Astrocyte (in vitro differentiated cells and primary cell): ENCODE measurements around the gene OR1C1.

ENCODE experiments used
- EZH2 ChIP-seq: IDR thresholded peaks from 2 replicates; pipeline ENCODE4 v1.6.1; 2012; ENCODE audit warnings: mild to moderate bottlenecking, low read length, inconsistent platforms; ENCODE audit not compliant: insufficient read depth
- TF ChIP-seq, protein P1 (sequence below): IDR thresholded peaks from 2 replicates; pipeline ENCODE4 v1.5.1; 2011; ENCODE audit warnings: low read depth, mild to moderate bottlenecking, inconsistent platforms, low read length, moderate library complexity; ENCODE audit not compliant: insufficient read depth

DNA sequence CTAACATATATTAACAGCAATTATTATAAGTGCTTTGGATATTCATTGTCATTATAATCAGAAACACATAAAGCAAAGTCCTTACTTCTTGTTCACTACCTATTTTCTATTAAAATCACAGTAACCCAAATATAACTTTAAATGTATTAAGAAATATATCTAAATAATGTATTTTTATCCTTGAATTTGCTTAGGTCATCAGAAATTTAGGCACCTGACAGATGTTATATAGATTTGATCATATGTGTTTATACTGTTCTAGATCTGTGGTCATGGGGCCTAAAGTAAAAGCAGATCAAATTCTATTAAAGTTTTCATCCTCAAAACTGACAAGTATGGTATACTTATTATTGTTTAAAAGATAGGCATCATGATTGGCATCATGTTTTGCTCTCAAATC, 9.2 kb upstream of the OR1C1 start:
- TF ChIP-seq, protein P1, sequence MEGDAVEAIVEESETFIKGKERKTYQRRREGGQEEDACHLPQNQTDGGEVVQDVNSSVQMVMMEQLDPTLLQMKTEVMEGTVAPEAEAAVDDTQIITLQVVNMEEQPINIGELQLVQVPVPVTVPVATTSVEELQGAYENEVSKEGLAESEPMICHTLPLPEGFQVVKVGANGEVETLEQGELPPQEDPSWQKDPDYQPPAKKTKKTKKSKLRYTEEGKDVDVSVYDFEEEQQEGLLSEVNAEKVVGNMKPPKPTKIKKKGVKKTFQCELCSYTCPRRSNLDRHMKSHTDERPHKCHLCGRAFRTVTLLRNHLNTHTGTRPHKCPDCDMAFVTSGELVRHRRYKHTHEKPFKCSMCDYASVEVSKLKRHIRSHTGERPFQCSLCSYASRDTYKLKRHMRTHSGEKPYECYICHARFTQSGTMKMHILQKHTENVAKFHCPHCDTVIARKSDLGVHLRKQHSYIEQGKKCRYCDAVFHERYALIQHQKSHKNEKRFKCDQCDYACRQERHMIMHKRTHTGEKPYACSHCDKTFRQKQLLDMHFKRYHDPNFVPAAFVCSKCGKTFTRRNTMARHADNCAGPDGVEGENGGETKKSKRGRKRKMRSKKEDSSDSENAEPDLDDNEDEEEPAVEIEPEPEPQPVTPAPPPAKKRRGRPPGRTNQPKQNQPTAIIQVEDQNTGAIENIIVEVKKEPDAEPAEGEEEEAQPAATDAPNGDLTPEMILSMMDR, result no peak
- TF ChIP-seq EZH2, result no peak
